HEK293 (cell line): ENCODE measurements around the gene SLC5A9.

Experiments used
- IKZF3 ChIP-seq: fragments of 450-650 bp; IDR thresholded peaks from 2 replicates; pipeline ENCODE4 v1.5.0; 2018; ENCODE audit warnings: missing biosample characterization, mild to moderate bottlenecking, missing genetic modification characterization, moderate library complexity
- MYNN ChIP-seq: fragments of 450-650 bp; formaldehyde crosslinking; IDR thresholded peaks from 2 replicates; pipeline ENCODE4 v1.5.1; 2016; ENCODE audit warnings: missing biosample characterization, missing genetic modification characterization, borderline replicate concordance
- ZNF701 ChIP-seq: fragments of 450-650 bp; formaldehyde crosslinking; IDR thresholded peaks from 2 replicates; pipeline ENCODE4 v1.5.1; 2016; ENCODE audit warnings: missing biosample characterization, missing genetic modification characterization

GRCh38 chr1:48223366-48224240 lies 1.1 kb downstream of the SLC5A9 start:
- TF ChIP-seq ZNF701 (tag by site-specific recombination) (no peak), MYNN (no peak), IKZF3 (tag by site-specific recombination) (no peak)
